ENCODE results near the gene GPC4. TPM values are rescaled to one million over a fixed set of nuclear protein-coding genes. Genes with fewer than 3 reads are reported as not detected.

GPC4 gene
- total and polyA plus RNA-seq, 2 donors (not counting 1 experiment from before 2014, with no cell fraction given) = 2.8 to 3.4 TPM

DNA sequence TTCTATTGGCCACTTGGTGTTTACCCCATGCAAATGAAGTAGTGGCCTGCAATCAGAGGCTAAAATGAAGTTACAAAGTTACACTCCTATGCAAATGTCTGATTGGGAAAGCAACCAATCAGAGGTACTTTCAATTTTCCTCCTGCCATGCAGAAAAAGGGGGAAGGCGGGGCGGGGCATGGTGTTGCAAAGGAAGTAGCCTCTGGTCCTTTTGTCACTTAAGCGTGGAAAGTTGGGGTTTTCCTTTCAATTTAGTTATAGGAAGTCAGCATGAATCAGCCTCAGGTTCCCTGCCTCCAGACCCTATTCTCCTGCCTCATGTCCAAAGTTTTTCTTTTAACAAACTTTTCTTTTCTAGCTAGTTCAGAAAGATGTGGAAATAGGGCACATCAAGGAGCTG is 69.3 kb downstream of the GPC4 start:
- Histone ChIP-seq H3K4me3 (replicated peaks in 1 of 4; ENCODE audit: control extremely low read depth in 1 of 4, insufficient read depth in 1 of 4, low read depth in 3 of 4, low read length in 4 of 4) (no peak overlapping the region), H3K27me3 (ENCODE audit: control insufficient read depth, insufficient read depth, low read length) (no peaks in the 10 kb centered on the region), H3K79me2 (ENCODE audit: control insufficient read depth, insufficient read depth, low read length) (no peaks in the 10 kb centered on the region), H3K36me3 (ENCODE audit: control insufficient read depth, insufficient read depth, low read length) (no peaks in the 10 kb centered on the region), H3K27ac (ENCODE audit: insufficient read depth, low read length) (no peak overlapping the region), H3K4me1 (ENCODE audit: control insufficient read depth, extremely low read depth, insufficient read depth, low read length) (no peaks in the 10 kb centered on the region), H3K9ac (ENCODE audit: insufficient read depth, low read length) (no peak overlapping the region), H2AFZ (ENCODE audit: low read length) (no peak overlapping the region), H4K20me1 (ENCODE audit: control insufficient read depth, extremely low read depth, insufficient read depth, low read length) (no peaks in the 10 kb centered on the region), H3K4me2 (ENCODE audit: extremely low read depth, insufficient read depth, low read length) (no peak overlapping the region), H3K9me3 (ENCODE audit: control insufficient read depth, insufficient read depth, low read depth, low read length) (no peaks in the 10 kb centered on the region)
- DNase-seq (ENCODE audit: low read depth in 2 of 2) = no peak
- TF ChIP-seq EZH2 (IDR thresholded peaks at IDR 0.05; ENCODE audit: low read length, missing control alignments) = no peak
- TF ChIP-seq, protein P1, sequence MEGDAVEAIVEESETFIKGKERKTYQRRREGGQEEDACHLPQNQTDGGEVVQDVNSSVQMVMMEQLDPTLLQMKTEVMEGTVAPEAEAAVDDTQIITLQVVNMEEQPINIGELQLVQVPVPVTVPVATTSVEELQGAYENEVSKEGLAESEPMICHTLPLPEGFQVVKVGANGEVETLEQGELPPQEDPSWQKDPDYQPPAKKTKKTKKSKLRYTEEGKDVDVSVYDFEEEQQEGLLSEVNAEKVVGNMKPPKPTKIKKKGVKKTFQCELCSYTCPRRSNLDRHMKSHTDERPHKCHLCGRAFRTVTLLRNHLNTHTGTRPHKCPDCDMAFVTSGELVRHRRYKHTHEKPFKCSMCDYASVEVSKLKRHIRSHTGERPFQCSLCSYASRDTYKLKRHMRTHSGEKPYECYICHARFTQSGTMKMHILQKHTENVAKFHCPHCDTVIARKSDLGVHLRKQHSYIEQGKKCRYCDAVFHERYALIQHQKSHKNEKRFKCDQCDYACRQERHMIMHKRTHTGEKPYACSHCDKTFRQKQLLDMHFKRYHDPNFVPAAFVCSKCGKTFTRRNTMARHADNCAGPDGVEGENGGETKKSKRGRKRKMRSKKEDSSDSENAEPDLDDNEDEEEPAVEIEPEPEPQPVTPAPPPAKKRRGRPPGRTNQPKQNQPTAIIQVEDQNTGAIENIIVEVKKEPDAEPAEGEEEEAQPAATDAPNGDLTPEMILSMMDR (conservative IDR thresholded peaks at IDR 0.05 in 1 of 2, IDR thresholded peaks at IDR 0.05 in 1 of 2; ENCODE audit: low read depth in 1 of 2, low read length in 2 of 2) = no peak

DNA sequence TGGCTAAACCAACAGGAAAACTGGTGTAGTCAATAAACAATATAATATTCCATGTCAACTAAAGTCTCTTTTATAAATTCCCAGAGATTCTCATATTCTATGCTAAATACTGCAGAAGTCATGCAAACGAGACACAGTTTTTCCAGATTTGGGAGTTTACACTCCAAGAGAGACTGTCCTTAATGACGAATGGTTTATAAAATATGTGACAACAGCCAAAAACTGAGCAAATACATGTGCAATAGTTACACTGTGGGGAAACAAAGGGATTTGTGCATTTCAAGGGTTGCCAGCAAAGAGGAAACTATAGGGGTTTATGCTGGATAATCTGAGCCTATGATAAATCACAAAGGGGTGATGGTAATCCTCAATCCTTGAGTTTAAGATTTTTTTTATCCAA is 75.7 kb downstream of the GPC4 start:
- TF ChIP-seq, protein P1 (conservative IDR thresholded peaks at IDR 0.05 in 1 of 2, IDR thresholded peaks at IDR 0.05 in 1 of 2; ENCODE audit: low read depth in 1 of 2, low read length in 2 of 2) = no peak
- no peak for TF ChIP-seq EZH2 (IDR thresholded peaks at IDR 0.05; ENCODE audit: low read length, missing control alignments)
- Histone ChIP-seq H3K79me2 (ENCODE audit: control insufficient read depth, insufficient read depth, low read length) (no peaks in the 10 kb centered on the region), H3K9ac (ENCODE audit: insufficient read depth, low read length) (no peak overlapping the region), H3K4me3 (replicated peaks in 1 of 4; ENCODE audit: control extremely low read depth in 1 of 4, insufficient read depth in 1 of 4, low read depth in 3 of 4, low read length in 4 of 4) (no peak overlapping the region), H4K20me1 (ENCODE audit: control insufficient read depth, extremely low read depth, insufficient read depth, low read length) (no peaks in the 10 kb centered on the region), H3K36me3 (ENCODE audit: control insufficient read depth, insufficient read depth, low read length) (no peaks in the 10 kb centered on the region), H3K9me3 (ENCODE audit: control insufficient read depth, insufficient read depth, low read depth, low read length) (no peaks in the 10 kb centered on the region), H3K4me1 (ENCODE audit: control insufficient read depth, extremely low read depth, insufficient read depth, low read length) (no peaks in the 10 kb centered on the region), H3K27ac (ENCODE audit: insufficient read depth, low read length) (no peak overlapping the region), H3K4me2 (ENCODE audit: extremely low read depth, insufficient read depth, low read length) (no peak overlapping the region), H3K27me3 (ENCODE audit: control insufficient read depth, insufficient read depth, low read length) (no peaks in the 10 kb centered on the region), H2AFZ (ENCODE audit: low read length) (no peak overlapping the region)
- DNase-seq (ENCODE audit: low read depth in 2 of 2) = no peak

DNA sequence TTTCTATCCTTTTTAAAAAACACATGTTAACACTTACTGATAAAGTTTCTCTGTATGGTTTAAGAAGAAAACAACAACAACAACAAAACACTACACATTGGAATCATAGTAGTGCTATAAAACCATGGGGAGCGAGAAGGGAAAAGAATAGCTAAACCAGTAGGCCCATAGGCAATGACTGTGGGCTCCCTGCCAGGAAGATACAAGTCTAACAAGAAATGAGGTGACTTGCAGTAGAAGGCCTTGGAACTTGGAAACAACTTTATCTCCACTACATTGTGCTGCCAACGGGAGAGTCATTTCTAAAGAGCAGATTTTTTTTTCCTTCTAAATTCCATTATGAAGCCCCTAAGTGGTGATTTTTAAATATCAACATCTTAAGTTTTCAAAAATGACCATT is 78.0 kb downstream of the GPC4 start:
- no peak overlapping the region for H3K27ac ChIP-seq (ENCODE audit: insufficient read depth, low read length)
- H4K20me1 ChIP-seq (ENCODE audit: control insufficient read depth, extremely low read depth, insufficient read depth, low read length) = no peaks in the 10 kb centered on the region
- H3K27me3 ChIP-seq (ENCODE audit: control insufficient read depth, insufficient read depth, low read length) = no peaks in the 10 kb centered on the region
- no peak overlapping the region for H2AFZ ChIP-seq (ENCODE audit: low read length)
- no peak overlapping the region for H3K9ac ChIP-seq (ENCODE audit: insufficient read depth, low read length)
- no peaks in the 10 kb centered on the region for H3K9me3 ChIP-seq (ENCODE audit: control insufficient read depth, insufficient read depth, low read depth, low read length)
- no peak overlapping the region for H3K4me2 ChIP-seq (ENCODE audit: extremely low read depth, insufficient read depth, low read length)
- TF ChIP-seq EZH2 (IDR thresholded peaks at IDR 0.05; ENCODE audit: low read length, missing control alignments) = no peak
- TF ChIP-seq, protein P1 (conservative IDR thresholded peaks at IDR 0.05 in 1 of 2, IDR thresholded peaks at IDR 0.05 in 1 of 2; ENCODE audit: low read depth in 1 of 2, low read length in 2 of 2) = no peak
- H3K4me3 ChIP-seq (replicated peaks in 1 of 4; ENCODE audit: control extremely low read depth in 1 of 4, insufficient read depth in 1 of 4, low read depth in 3 of 4, low read length in 4 of 4) = no peak overlapping the region
- H3K4me1 ChIP-seq (ENCODE audit: control insufficient read depth, extremely low read depth, insufficient read depth, low read length) = no peaks in the 10 kb centered on the region
- no peaks in the 10 kb centered on the region for H3K36me3 ChIP-seq (ENCODE audit: control insufficient read depth, insufficient read depth, low read length)
- DNase-seq (ENCODE audit: low read depth in 2 of 2) = no peak
- no peaks in the 10 kb centered on the region for H3K79me2 ChIP-seq (ENCODE audit: control insufficient read depth, insufficient read depth, low read length)

Measured in fibroblast of lung (primary cell).